ENCODE results near the gene DIO1.

The DIO1 gene

GRCh38 chr1:53895421-53895820 is 1.4 kb downstream of the DIO1 start:
- no peak for DNase-seq

- DNase-seq, result no peak
These were observed 2.7 kb downstream of the DIO1 start for GRCh38 chr1:53896635-53897229.

- DNase-seq, result no peak
These were observed 5.2 kb downstream of the DIO1 start for GRCh38 chr1:53899206-53899628.

- DNase-seq, result no peak
These were observed 5.7 kb downstream of the DIO1 start for GRCh38 chr1:53899708-53900107.

- DNase-seq, result no peak
These were observed 8.5 kb downstream of the DIO1 start for GRCh38 chr1:53902235-53903138.

GRCh38 chr1:53905509-53905908 is 11.5 kb downstream of the DIO1 start:
- DNase-seq, result no peak

DNA sequence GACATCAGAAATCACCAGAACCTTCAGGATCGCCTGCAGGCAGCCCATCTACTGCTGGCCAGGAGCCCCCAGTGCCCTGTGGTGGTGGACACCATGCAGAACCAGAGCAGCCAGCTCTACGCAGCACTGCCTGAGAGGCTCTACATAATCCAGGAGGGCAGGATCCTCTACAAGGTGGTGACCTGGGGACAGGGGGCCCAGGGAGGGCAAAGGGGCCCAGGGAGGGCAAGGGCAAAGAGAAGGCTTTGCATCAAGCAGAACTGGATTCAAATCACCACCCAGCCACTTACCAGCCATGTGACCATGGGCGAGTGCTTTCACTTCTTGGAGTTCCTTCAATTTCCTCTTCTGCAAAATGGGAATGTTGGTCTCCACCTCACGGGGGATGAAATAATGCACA is 12.1 kb downstream of the DIO1 start:
- DNase-seq, result no peak

DNA sequence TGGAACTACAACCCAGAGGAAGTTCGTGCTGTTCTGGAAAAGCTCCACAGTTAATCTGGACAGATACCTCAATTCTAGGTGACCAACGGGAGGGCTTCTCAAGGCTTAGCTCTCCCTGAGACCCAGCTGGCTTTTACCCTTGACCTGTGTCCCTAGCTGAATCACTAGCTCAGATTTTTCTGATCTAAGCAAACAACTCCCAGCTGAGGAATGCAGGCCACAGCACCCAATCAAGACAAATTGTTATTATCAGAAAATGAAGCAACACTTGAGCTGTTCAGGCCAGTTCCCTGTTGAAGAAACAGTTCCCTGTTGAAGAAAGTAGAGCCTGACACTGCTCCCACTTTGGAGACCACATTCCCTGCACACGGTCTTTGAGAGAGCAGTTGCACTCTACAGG is 16.0 kb downstream of the DIO1 start:
- DNase-seq, result no peak

DNA sequence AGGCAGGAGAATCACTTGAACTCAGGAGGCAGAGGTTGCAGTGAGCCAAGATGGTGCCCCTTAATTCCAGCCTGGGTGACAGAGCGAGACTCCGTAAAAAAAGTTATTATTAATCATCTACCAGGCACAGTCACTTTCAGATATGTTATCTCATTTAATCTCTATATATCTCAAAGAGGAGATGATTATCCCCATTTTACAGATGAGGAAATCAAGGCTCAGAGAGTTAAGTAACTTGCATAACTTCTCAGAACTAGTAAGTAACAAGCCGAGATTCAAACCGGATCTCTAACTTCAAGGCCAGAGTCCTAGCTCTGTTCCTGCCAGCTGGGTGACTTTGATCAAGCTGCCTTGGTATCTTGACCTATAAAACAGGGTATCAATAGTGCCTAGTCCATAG is 17.5 kb downstream of the DIO1 start:
- DNase-seq, result no peak

- no peak for DNase-seq
These were observed 19.5 kb downstream of the DIO1 start for GRCh38 chr1:53913352-53914033.

DNA sequence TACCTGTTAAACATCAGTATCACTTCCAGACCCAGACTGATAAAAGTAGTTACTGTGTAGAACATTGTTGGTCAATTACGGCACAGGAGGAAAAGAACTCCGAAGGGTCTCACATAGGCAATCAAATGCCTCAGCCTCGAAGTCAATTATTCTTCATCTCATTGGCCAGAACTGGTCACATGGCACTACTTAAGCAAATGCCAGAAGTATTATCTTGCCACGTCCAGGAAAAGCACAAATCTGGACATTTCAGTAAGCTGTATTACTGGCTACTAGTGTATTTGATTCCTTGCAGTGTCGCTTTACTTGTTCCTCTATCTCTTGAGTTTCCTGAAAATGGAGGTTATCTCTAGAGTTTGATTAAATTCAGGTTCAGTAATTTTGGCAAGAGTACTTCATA is 24.4 kb downstream of the DIO1 start:
- no peak for DNase-seq

DNA sequence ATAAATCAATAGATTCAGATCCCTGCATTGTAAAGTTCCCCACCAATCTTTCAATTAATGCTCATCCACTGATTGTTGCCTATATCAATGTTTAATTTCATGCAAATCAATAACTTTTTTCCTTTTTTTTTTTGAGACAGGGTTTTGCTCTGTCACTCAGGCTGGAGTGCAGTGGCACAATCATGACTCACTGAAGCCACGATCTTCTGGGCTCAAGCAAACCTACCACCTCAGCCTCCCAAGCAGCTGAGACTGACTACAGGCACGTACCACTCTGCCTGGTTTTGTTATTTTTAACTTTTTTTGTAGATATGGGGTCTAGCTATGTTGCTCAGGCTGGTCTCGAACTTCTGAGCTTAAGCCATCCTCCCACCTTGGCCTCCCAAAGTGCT is 25.7 kb downstream of the DIO1 start:
- DNase-seq, result no peak

DNA sequence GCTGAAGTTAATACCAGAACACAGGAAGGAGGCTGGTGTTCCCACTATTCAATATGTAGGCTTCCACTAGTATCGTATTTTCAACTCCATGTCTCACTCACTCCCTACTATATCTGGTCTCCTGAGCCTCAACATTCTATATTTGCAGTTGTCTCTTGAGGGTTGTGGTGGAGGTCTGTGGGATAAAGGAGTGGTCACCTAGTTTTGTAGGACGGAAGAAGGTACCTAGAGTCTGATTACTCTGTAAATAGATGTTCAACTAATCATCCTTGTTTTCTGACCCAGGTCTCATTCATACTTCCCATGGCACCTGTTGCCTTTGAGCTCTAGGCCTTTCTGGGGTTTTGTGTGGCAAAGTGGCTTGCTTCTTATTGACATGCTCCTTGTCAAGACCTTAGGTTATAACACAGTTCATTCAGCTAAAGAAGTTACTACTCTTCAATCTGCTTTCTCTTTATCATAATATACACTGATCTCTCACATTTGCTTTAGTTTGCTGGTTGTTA is 33.4 kb downstream of the DIO1 start:
- DNase-seq, result no peak

- DNase-seq, result no peak
These were observed 35.4 kb downstream of the DIO1 start for GRCh38 chr1:53929246-53929960.

DNA sequence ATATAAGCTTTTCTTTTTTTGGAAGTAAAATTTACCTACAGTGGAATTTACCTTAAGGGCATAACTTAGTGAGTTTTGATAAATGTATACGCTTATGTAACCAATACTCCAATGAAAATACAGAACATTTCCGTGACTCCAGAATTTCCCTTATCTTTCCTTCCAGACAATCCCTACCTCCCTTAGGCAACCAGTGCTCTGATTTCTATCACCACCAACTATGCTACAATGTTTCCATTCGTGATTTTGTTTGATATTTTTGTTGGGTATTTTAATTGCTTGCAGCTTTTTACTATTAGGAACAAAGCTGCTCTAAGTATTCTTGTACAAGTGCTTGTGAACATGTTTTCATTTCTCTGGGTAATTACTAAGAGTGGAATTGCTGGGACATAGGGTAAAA is 36.9 kb downstream of the DIO1 start:
- DNase-seq, result no peak

DNA sequence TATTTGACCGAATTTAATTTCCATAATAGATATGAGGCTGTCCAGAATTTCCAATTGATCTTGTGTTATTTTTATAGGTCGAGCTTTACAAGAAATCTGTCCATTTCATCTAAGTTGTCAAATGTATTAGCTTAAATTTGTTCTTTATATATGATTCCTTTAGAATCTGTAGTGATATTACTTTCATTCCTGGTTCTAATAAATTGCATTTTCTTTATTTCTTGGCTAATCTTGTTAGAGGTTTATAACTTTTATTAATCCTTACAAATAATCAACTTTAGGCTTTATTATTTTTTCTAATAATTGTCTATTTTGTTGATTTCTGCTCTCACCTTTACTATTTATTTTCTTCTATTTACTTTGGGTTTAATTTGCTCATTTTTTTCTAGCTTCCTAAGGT is 37.5 kb downstream of the DIO1 start:
- DNase-seq, result no peak

DNA sequence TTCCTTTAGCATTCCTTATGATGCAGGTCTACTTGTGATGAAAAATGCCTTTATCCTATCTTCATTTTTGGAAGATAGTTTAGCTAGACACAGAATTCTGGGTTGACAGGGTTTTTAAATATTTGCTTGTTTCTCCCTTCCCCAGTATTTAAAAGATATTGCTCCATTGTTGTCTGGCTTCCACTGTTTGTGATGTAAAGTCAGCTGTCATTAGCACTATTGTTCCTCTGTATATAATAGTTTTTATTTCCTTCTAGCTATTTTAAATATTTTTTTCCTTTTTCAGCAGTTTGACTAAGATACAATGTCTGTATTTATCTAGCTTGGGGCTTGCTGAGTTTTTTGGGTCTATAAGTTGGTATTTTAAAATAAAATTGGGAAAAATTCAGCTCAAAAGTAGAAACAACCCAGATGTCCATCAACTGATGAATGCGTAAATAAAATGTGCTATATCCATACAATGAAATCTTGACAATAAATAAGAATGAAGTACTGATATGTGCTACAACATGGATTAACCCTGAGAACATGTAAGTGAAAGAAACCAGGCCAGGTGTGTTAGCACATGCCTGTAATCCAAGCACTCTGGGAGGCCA is 40.3 kb downstream of the DIO1 start:
- no peak for DNase-seq

GRCh38 chr1:53936430-53936829 is 42.4 kb downstream of the DIO1 start:
- DNase-seq, result no peak

DNA sequence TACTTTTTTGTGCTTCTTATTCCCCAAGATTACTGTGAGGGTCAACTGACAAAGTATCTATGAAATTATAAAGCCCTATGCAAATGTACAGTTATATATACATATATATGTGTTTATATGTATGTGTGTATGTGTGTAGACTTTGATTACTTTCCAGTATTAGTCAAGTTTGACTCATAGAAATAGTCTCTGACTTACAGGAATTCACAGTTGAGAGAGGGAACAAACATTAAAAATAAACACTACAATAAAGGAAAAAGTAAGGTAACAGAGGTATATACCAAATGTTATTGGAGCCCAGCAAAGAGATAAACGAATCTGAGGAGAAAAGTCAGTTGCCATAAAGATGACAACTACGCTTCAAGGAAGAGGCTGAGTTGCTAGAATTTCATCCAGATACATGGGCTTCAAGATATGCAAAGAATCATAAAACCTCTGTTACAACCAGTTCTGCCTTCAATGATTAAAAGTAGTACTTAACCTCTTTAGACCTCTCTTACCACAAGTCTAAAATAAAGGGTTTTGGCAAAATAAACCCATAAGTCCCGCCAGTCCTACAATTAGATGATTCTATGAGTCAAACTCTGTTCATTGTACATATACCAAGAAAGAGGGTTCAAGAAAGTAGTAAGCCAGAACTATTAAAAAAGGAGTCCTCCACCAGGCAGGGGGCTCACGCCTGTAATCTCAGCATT is 44.3 kb downstream of the DIO1 start:
- DNase-seq, result no peak

DNA sequence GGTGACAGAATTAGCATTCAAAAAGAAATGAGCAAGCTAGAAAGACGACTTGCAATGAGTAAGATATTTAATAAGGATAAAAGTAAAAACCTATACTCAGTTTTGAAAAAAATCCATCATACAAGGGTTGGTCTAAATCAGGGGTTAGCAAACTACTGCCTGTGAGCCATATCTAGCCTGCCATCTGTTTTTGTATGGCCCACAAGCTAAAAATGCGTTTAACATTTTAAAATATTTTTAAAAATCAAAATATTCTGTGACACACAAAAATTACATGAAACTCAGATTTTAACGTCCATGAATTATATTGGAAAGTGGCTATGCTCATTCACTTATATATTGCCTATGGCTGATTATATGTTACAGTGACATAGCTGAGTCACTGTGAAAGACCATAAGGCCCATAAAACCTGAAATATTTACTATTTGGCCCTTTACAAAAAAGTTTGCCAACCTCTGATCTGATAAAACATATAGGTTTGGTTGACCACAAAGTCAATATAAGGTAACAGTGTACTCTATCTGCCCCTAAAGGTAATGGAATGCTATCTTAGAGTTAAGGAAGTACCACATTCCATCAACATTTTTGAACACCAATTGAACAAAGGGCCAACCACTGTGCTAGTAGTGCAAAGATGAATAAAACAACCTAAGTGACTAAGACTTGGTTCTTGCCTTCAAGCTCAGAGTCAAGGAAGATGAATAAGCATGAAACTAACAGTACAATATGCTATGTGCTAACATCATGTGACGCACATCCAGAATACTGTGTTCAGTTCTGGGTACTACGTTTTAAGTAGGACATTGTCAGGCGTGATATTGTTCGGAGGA is 48.4 kb downstream of the DIO1 start:
- DNase-seq, result no peak

- DNase-seq, result no peak
These were observed 49.1 kb downstream of the DIO1 start for GRCh38 chr1:53943090-53943489.
